B cell (primary cell): ENCODE data around the gene HEPACAM2. TPM values are rescaled to one million over a fixed set of nuclear protein-coding genes. Genes with fewer than 3 reads are reported as not detected.
A peak's percentile ranks its signal among the peaks of the same experiment; 100 is the strongest.

Experiments
- ATAC-seq: fragments of 200-7000 bp; cut with Tn5 transposase; one replicate; pipeline ENCODE4 v1.10.0; 2021; ENCODE audit warnings: low read depth, mild to moderate bottlenecking, moderate number of reproducible peaks, moderate library complexity
- CTCF ChIA-PET: fragments of 350-600 bp; sonication (Branson Sonifier 250); formaldehyde crosslinking; loops from one replicate; lab custom pipeline; 2021; ENCODE audit warnings: antibody characterized with exemption, inconsistent platforms; lab: Charles Lee
- POLR2A ChIA-PET: fragments of 350-600 bp; sonication (Branson Sonifier 250); formaldehyde crosslinking; loops from one replicate; lab custom pipeline; 2021; ENCODE audit warnings: antibody characterized with exemption; lab: Charles Lee
- DNase-seq: peaks from one replicate; pipeline ENCODE4 v3.0.0; 2013
- H2AFZ ChIP-seq: 2 replicates; pipeline ENCODE4 v1.6.1; 2012; ENCODE audit warnings: mild to moderate bottlenecking, low read depth, low read length; ENCODE audit not compliant: insufficient read depth, poor library complexity, severe bottlenecking
- H3K27ac ChIP-seq, 2 donors: 1 replicate in 1 of 2; 2 replicates in 1 of 2; pipeline ENCODE4 v1.5.1; 2012 to 2013; ENCODE audit warnings: low read length in 2 of 2, mild to moderate bottlenecking in 2 of 2, moderate library complexity in 1 of 2
- H3K27me3 ChIP-seq, 4 experiments: fragments of 200-600 bp in 1 of 4; sonication (generic) in 1 of 4; replicated peaks in 1 of 4; 1 replicate in 2 of 4; 2 replicates in 2 of 4; pipeline versions ENCODE4 v1.6.1 to v1.7.0; 2013 to 2016; ENCODE audit warnings: low read length in 3 of 4, mild to moderate bottlenecking in 2 of 4, mixed read lengths in 1 of 4, moderate library complexity in 1 of 4; ENCODE audit not compliant: insufficient read depth in 4 of 4, control insufficient read depth in 3 of 4; ENCODE audit errors: control extremely low read depth in 1 of 4
- H3K36me3 ChIP-seq, 2 experiments: replicated peaks in 1 of 2; 1 replicate in 1 of 2; 2 replicates in 1 of 2; pipeline versions ENCODE4 v1.6.1 to v1.7.1; 2013; ENCODE audit warnings: low read length in 1 of 2; ENCODE audit not compliant: insufficient read depth in 2 of 2, control insufficient read depth in 1 of 2; ENCODE audit errors: control extremely low read depth in 1 of 2, extremely low read depth in 1 of 2
- H3K4me1 ChIP-seq, 2 donors: fragments of 200-600 bp in 1 of 2; sonication (generic) in 1 of 2; 1 replicate in 1 of 2; 2 replicates in 1 of 2; pipeline versions ENCODE4 v1.5.1 to v1.6.1; 2013 to 2017; ENCODE audit warnings: low read length in 2 of 2; ENCODE audit not compliant: control insufficient read depth in 2 of 2, insufficient read depth in 2 of 2
- H3K4me2 ChIP-seq: replicated peaks from 2 replicates; pipeline ENCODE3; 2012; ENCODE audit warnings: mild to moderate bottlenecking, low read depth, low read length; ENCODE audit not compliant: poor library complexity, severe bottlenecking
- H3K4me3 ChIP-seq, 5 experiments: fragments of 200-600 bp in 1 of 5; sonication (generic) in 1 of 5; 1 replicate in 3 of 5; 2 replicates in 2 of 5; pipeline versions ENCODE4 v1.5.1 to v1.7.0; 2011 to 2016; ENCODE audit warnings: low read length in 4 of 5, mild to moderate bottlenecking in 4 of 5, low read depth in 2 of 5, control low read depth in 1 of 5, moderate library complexity in 1 of 5; ENCODE audit not compliant: insufficient read depth in 1 of 5; ENCODE audit errors: control extremely low read depth in 1 of 5, extremely low read depth in 1 of 5
- H3K79me2 ChIP-seq: fragments of 200-600 bp; sonication (generic); one replicate; pipeline ENCODE4 v1.6.0; 2016; ENCODE audit warnings: low read length; ENCODE audit not compliant: control insufficient read depth, insufficient read depth
- H3K9ac ChIP-seq: fragments of 200-600 bp; sonication (generic); 2 replicates; pipeline ENCODE4 v1.6.1; 2017; ENCODE audit warnings: mild to moderate bottlenecking, low read length, moderate library complexity
- H3K9me3 ChIP-seq, 3 donors: one replicate each; pipeline versions ENCODE4 v1.6.1 to v1.7.1; 2013; ENCODE audit warnings: low read length in 2 of 3; ENCODE audit not compliant: control insufficient read depth in 2 of 3, insufficient read depth in 1 of 3; ENCODE audit errors: control extremely low read depth in 1 of 3
- H4K20me1 ChIP-seq: 2 replicates; pipeline ENCODE4 v1.6.0; 2012; ENCODE audit warnings: mild to moderate bottlenecking, low read length; ENCODE audit not compliant: insufficient read depth, control insufficient read depth, poor library complexity, severe bottlenecking
- H3K27ac Mint-ChIP-seq: one replicate; pipeline ENCODE4 v1.8.0; 2021; ENCODE audit warnings: mixed read lengths
- H3K27me3 Mint-ChIP-seq: one replicate; pipeline ENCODE4 v1.8.0; 2021; ENCODE audit warnings: mixed read lengths
- H3K4me1 Mint-ChIP-seq: one replicate; pipeline ENCODE4 v1.8.0; 2021; ENCODE audit warnings: mixed read lengths
- H3K4me3 Mint-ChIP-seq: one replicate; pipeline ENCODE4 v1.8.0; 2021; ENCODE audit warnings: mixed read lengths
- H3K9me3 Mint-ChIP-seq: one replicate; pipeline ENCODE4 v1.8.0; 2022; ENCODE audit warnings: mixed read lengths; ENCODE audit not compliant: insufficient read depth
- CTCF ChIP-seq: fragments of 200-600 bp; IDR thresholded peaks from one replicate; pipeline ENCODE4 v1.8.0; 2022; ENCODE audit warnings: antibody characterized with exemption, mild to moderate bottlenecking
- EZH2 ChIP-seq: IDR thresholded peaks from 2 replicates; pipeline ENCODE4 v1.6.1; 2012; ENCODE audit warnings: borderline replicate concordance, low read depth, mild to moderate bottlenecking, moderate library complexity, low read length; ENCODE audit not compliant: insufficient read depth, poor library complexity, severe bottlenecking
- WGBS: methylation state at CpG from one replicate; pipeline ENCODE4 v1.1.5; 2013; ENCODE audit warnings: missing lambda C conversion rate; ENCODE audit not compliant: insufficient coverage; 5-methylcytosine and 5-hydroxymethylcytosine counted together
- intact Hi-C: fragments of 100-400 bp; cut with micrococcal nuclease; formaldehyde crosslinking; loops from one replicate; pipeline ENCODE4 v1.10.0; 2022
- polyA plus RNA-seq: library from polyadenylated mRNA; depleted of rRNA; stranded (reverse); fragments of >200 nt; gene quantifications from 2 replicates; pipeline ENCODE4 v1.2.3, GENCODE V29; 2012
- total RNA-seq, 2 donors: library from RNA; stranded (reverse); fragments of 120-200 nt in 1 of 2; gene quantifications; 1 replicate in 1 of 2; 2 replicates in 1 of 2; pipeline versions ENCODE4 v1.2.3 to v1.2.4, GENCODE V29; 2013 to 2022

Gene HEPACAM2
- total and polyA plus RNA-seq, 2 donors (not counting 1 experiment from before 2014, with no cell fraction given): not detected

- Histone ChIP-seq H3K79me2 (peaks cover 28% of the 10 kb centered on the region), H3K9ac (no peak overlapping the region)
- no peaks in the 10 kb centered on the region for H3K9me3 Mint-ChIP-seq
Measured at GRCh38 chr7:93245525-93246432, 19.5 kb upstream of the HEPACAM2 start.

More at GRCh38 chr7:93245525-93246432, 19.5 kb upstream of the HEPACAM2 start:
- TF ChIP-seq CTCF (peak; percentile 86), EZH2 (no peak)
- H4K20me1 ChIP-seq: peaks cover 9% of the 10 kb centered on the region
- no peak overlapping the region for H3K4me3 ChIP-seq
- H3K27ac ChIP-seq: no peak overlapping the region
- WGBS: no CpG with 5 or more reads among the region's 9 CpGs
- Mint-ChIP-seq H3K27ac (no peak overlapping the region), H3K4me1 (peaks cover 6% of the 10 kb centered on the region), H3K4me3 (no peak overlapping the region), H3K27me3 (no peaks in the 10 kb centered on the region)
- H3K27me3 ChIP-seq: no peaks in the 10 kb centered on the region
- peak; percentile 28 for ATAC-seq
- H3K4me1 ChIP-seq: no peaks in the 10 kb centered on the region
- intact Hi-C loops: loop anchor here (1.0 to 10.0 kb wide), 5 partner anchors 841 to 1191 kb away; partner anchors contain the start of gene COL1A2
- peak; percentile 54 for DNase-seq
- H3K9me3 ChIP-seq: no peaks in the 10 kb centered on the region
- no peak overlapping the region for H2AFZ ChIP-seq
- peaks cover 0 to 6% of the 10 kb centered on the region in 2 experiments for H3K36me3 ChIP-seq
- H3K4me2 ChIP-seq: peak overlapping the region; percentile 15
- ChIA-PET POLR2A (no interaction called here), CTCF (interaction anchor here (0.5 to 3.9 kb wide), 18 partner anchors 12 to 1191 kb away, joined by 3 to 31 read pairs (median 4); partner anchors contain the start of genes COL1A2, HEPACAM2 and VPS50)
